ENCODE results near the gene RNF207. TPM values are rescaled to one million over a fixed set of nuclear protein-coding genes. Genes with fewer than 3 reads are reported as not detected.

RNF207 gene
- total RNA-seq, 1 donor from 2014 or later: 83.3 TPM

DNA sequence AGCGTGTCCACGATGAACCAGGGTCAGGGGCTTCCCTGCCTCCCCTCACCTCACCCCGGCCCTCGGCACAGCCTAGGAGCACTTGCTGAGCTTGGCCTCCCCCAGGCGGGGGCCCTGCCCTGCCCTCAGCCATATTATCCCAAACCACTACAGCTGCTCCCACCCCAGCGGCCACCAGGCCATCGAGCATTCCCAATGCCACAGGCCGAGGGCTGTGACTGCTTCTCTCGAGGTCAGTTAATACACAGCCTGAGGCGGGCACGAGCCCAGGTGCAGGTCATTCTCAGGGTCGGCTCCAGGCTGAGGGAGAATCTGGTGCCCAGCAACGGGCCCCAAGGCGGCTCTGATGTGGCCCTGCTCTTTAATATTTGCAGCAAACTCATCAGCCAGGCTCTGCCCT is 63.4 kb downstream of the RNF207 start:
- no peaks in the 10 kb centered on the region for H3K9me3 ChIP-seq (replicated peaks)
- peaks cover 4% of the 10 kb centered on the region for H3K27me3 ChIP-seq (ENCODE audit: low read depth)
- H3K27ac ChIP-seq (replicated peaks): no peak overlapping the region
- H3K4me3 ChIP-seq: no peak overlapping the region
- TF ChIP-seq, protein P1, sequence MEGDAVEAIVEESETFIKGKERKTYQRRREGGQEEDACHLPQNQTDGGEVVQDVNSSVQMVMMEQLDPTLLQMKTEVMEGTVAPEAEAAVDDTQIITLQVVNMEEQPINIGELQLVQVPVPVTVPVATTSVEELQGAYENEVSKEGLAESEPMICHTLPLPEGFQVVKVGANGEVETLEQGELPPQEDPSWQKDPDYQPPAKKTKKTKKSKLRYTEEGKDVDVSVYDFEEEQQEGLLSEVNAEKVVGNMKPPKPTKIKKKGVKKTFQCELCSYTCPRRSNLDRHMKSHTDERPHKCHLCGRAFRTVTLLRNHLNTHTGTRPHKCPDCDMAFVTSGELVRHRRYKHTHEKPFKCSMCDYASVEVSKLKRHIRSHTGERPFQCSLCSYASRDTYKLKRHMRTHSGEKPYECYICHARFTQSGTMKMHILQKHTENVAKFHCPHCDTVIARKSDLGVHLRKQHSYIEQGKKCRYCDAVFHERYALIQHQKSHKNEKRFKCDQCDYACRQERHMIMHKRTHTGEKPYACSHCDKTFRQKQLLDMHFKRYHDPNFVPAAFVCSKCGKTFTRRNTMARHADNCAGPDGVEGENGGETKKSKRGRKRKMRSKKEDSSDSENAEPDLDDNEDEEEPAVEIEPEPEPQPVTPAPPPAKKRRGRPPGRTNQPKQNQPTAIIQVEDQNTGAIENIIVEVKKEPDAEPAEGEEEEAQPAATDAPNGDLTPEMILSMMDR (IDR thresholded peaks at IDR 0.05; ENCODE audit: borderline replicate concordance): no peak
- DNase-seq: no peak
- peaks cover 18% of the 10 kb centered on the region for H3K4me1 ChIP-seq
- no peaks in the 10 kb centered on the region for H3K36me3 ChIP-seq
- intact Hi-C loops (cut with micrococcal nuclease): no loop called here

DNA sequence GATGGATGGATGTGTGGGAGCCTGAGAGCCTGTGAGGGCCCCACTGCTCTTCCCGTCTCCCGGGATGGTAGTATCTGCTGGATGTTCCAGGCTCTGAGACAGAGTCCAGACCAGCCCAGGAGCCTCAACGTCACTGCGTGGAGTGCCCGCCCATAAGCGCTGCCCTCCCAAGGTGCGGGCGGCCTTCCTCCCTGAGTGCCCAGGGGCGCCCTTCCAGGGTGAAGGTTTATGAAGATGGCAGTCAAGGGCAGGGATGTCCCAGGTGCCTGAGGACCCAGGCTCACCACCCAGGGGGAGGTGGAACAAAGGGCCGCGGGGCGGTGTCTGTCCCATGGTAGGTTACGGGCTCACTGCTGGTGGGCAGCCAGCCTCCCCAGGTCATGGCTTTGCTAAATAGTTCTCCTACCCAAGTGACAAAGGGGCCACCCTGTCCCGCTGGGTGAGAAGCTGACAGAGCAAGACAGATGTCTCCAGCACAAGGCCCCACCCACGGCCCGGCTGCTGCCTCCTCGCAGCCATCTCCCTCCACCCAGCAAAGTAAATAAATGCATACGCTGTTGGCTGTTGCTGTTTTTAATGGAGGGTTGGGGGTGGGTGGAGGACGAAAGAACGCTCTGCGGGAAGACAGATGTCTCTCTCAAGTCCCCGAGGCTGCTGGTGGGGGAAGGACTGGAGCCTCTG is 63.9 kb downstream of the RNF207 start:
- H3K9me3 ChIP-seq (replicated peaks): no peaks in the 10 kb centered on the region
- TF ChIP-seq, protein P1 (IDR thresholded peaks at IDR 0.05; ENCODE audit: borderline replicate concordance): no peak
- peaks cover 14% of the 10 kb centered on the region for H3K4me1 ChIP-seq
- no peaks in the 10 kb centered on the region for H3K36me3 ChIP-seq
- H3K4me3 ChIP-seq: no peak overlapping the region
- H3K27ac ChIP-seq (replicated peaks): no peak overlapping the region
- intact Hi-C loops (cut with micrococcal nuclease): no loop called here
- DNase-seq: no peak
- H3K27me3 ChIP-seq (ENCODE audit: low read depth): no peaks in the 10 kb centered on the region

DNA sequence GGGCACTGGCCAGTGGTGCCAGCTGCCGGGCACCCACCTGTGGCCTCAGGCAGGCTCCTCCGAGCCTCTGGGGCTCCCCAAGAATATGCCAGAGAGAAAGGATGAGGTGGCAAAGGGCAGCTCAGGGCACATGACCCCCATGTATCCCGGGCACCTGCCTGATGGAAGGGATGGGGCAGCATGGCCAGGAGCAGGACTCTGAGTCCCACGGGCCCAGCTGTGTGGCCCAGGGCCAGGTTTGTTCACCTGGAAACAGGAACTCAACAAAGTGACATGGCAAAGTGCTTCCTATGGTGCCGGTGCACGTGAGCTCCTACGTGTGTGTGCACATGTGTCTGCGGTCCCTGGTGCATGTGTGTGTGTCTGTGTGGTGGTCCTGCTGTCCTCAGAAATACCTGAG is 64.5 kb downstream of the RNF207 start:
- DNase-seq: no peak
- Histone ChIP-seq H3K27ac (replicated peaks) (no peak overlapping the region), H3K9me3 (replicated peaks) (no peaks in the 10 kb centered on the region), H3K4me1 (peaks cover 14% of the 10 kb centered on the region), H3K36me3 (no peaks in the 10 kb centered on the region), H3K4me3 (no peak overlapping the region), H3K27me3 (ENCODE audit: low read depth) (no peaks in the 10 kb centered on the region)
- TF ChIP-seq, protein P1 (IDR thresholded peaks at IDR 0.05; ENCODE audit: borderline replicate concordance): no peak
- intact Hi-C loops (cut with micrococcal nuclease): no loop called here

Other genes with a start within 250 kb of the RNF207 start
- gene NPHP4, start 213.7 kb upstream of the RNF207 start, total RNA-seq: 3.7 TPM
- 31.0 TPM for gene KCNAB2, start 160.2 kb upstream of the RNF207 start, total RNA-seq
- 0.19 TPM for gene CHD5, start 25.8 kb upstream of the RNF207 start, total RNA-seq
- gene RPL22, start 6.5 kb upstream of the RNF207 start, total RNA-seq: 250 TPM
- gene ICMT, start 29.8 kb downstream of the RNF207 start, total RNA-seq: 70.3 TPM
- not detected for gene HES3, start 38.1 kb downstream of the RNF207 start, total RNA-seq
- gene GPR153, start 55.0 kb downstream of the RNF207 start, total RNA-seq: 4.8 TPM
- 8.6 TPM for gene ACOT7, start 187.6 kb downstream of the RNF207 start, total RNA-seq
- gene HES2, start 213.8 kb downstream of the RNF207 start, total RNA-seq: not detected
- gene ESPN, start 218.7 kb downstream of the RNF207 start, total RNA-seq: 0.41 TPM

All from left ventricle myocardium inferior (tissue), 1 donor.